ENCODE measurements around the gene KMT2D.

- TF ChIP-seq CTCF (IDR thresholded peaks at IDR 0.05; ENCODE audit: extremely low read depth in 1 of 2, insufficient read depth in 1 of 2, low read depth in 1 of 2, low read length in 2 of 2): no peak
- no peak for TF ChIP-seq POLR2A (IDR thresholded peaks at IDR 0.05; ENCODE audit: low read depth, low read length)
- no peak for TF ChIP-seq EZH2 (IDR thresholded peaks at IDR 0.05; ENCODE audit: borderline replicate concordance, low read depth, low read length, severe bottlenecking)
- TF ChIP-seq JUN (IDR thresholded peaks at IDR 0.05; ENCODE audit: borderline replicate concordance, insufficient read depth, insufficient read length, low read depth): no peak
- no peak for TF ChIP-seq POLR2AphosphoS5 (IDR thresholded peaks at IDR 0.05; ENCODE audit: insufficient read depth, low read depth, low read length)
Measured at GRCh38 chr12:49040364-49040855, 20.2 kb downstream of the KMT2D start.

All from endothelial cell of umbilical vein (primary cell).